HL-60/S4 treated with retinoic acid at 250 ng/mL for 4 days and 3 days (cell line): ENCODE measurements around the gene KLK1.
"Not testable (repeated sequence)": the region's sequence is repeated elsewhere in the genome, so short reads cannot be mapped to it uniquely, and the experiment has no call there.

Source experiments
- in situ Hi-C: fragments of 300-500 bp; cut with MboI; formaldehyde crosslinking; loops from 2 replicates; pipeline ENCODE4 v1.7.0; 2022; ENCODE audit warnings: low sequenced_read_pairs

The KLK1 gene

DNA sequence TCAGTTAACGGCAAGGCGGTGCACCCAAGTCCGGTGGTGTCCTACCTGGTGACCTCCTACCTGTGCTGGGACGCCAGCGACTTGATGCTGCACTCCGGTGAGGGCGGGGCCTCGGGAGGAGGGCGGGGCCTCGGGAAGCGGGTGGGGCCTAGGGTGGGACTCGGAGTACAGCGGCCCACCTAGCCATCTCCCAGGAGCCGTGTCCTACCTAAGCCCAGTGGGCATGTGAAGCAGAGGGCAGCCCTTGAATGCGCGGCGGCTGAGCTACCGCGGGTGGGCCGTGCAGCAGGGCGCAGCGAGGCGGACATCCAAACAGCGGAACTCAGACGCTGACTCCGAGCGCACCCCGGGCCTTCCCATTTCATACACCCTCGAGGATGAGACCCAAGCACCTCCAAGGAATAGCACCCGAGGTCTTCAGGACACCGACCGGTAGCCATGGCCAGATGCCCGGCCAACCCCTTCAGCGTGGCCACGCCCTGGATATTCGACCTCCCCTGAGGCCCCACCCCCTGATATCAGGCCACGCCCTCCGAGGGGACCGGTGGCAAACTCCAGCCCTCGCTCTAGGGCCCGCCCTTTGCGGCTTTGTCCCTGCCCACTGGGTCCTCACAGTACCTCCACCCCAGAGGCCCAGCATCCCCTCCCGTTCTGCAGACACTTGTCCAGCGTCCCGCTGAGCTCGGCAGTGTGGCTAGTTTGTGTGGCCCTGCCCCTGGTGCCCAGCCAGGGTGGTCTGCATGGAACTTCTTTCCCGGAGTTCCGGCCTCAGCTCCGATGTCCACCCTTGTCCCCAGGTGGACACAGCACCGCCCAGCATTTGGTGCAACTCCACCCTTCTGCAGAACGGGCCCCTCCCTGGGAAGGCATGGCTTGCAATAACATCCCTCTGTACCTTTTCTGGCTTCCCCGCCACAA lies 5.4 kb downstream of the KLK1 start:
- in situ Hi-C loops, result no loop called here

- in situ Hi-C loops, result no loop called here
These were observed 8.1 kb downstream of the KLK1 start for GRCh38 chr19:50815439-50815838.

- in situ Hi-C loops, result no loop called here
These were observed 8.7 kb downstream of the KLK1 start for GRCh38 chr19:50814883-50815282.

DNA sequence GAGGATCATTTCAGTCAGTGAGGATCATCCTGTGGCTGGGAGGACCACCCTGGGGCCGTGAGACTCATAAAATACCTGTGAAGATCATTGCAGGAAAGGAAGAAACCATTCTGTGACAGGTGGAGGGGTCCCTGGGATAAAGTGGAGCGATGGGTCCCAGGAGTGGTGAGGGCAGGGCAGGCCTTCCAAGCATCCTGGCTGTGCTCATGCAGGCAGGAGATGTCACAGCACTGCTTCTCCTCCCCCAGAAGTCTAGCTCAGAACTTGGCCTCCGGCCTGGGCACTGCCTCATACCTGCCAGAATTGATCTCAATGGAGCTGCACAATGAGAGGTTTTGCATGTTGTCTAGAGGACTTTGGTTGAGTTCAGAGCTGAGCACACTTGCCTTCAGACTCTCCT lies 11.1 kb downstream of the KLK1 start:
- in situ Hi-C loops, result no loop called here

- in situ Hi-C loops, result not testable (repeated sequence)
These were observed 11.9 kb downstream of the KLK1 start for GRCh38 chr19:50811622-50812238.

DNA sequence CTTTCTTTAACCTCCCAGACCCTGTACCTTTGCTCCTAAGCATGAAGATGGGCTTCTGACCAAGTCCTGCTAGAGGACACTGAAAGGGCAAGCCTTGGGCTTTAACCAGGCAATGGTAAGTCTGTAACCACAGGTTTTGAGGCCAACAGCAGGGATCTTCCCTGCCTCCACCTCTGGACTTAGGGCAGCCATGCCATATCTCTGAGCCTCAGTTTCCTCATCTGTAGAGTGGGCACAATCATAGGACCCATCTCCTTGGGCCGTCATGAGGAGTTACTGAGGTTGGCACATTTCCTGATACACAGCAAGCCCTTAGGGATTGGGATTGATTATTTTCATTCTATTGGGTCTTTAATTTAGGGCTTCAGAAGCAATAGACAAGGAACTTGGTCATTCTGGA lies 14.7 kb downstream of the KLK1 start:
- in situ Hi-C loops, result no loop called here

DNA sequence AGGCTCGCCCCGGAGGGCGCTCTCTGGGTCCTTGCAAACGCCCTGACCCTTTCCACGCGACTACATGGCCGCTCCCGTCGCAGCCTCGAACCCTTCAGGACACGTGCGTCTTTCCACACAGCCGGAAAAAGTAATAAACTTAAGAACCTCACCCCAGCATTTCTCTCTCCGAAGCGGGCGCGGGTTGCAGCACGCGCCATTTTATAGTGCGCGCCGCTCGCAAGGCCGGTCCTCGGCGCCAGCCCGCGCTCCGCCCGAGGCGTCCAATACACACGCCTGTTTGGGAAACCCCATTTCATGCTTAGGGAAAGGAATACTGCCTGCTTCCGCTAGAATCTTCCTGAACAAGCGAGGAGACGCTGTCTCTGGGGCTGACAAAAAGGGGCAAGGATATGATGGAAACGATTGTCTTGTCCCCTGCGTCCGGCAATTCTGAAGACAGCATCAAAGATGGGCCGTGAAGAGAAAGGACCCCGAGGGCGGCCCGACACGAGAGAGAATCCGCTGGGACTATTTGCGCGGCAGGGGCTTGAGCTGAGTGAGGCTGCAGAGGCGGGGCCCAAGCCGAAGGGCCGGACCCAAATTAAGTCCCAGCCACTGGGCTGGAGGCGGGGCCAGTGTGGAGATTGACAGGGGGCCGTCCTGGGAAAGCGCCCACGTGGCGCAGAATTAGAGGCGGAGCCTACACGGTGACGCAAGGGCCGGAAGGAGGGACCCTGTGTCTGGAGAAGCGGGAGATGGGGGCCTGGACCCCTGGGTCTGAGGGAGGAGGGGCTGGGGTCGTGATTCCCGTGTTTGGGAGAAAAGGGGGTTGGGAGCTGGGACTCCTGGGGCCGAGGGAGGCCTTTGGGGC lies 18.9 kb downstream of the KLK1 start:
- in situ Hi-C loops, result no loop called here

DNA sequence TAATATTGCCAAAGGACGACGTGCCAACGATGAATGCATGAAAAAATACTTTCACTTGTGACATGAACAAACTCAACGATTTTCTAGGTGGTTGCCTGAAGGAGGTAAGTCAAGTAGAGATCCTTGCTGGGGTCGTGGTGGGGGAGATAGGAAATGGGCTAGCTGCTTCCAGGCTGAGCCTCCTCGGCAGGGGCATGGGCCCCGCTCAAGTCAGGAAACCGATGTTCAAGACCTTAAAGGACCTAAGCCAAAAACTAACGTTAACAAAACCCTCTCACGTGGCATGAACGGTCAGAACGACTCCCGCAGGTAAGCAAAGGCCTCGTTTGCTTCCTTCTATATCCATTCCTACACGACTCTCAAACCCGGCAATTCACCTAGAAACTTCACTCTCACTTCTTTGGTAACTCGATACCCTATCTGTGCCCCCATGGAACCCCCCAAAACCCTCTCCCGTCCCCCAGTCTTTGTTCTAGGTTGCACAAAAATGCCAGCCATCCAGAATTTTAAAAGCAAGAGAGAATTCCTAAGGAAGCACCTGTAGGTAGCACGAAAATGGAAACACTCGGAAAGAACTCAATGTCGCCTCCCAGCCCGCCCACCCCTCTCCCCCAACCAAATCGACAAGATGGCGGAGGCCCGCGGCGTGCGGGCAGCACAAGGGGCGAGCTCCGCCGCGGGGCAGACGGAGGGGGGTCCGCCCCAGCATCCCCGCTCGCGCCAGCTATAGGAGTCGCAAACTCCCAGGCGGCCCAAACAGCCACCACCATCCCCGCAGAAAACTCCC lies 19.8 kb downstream of the KLK1 start:
- in situ Hi-C loops, result no loop called here

DNA sequence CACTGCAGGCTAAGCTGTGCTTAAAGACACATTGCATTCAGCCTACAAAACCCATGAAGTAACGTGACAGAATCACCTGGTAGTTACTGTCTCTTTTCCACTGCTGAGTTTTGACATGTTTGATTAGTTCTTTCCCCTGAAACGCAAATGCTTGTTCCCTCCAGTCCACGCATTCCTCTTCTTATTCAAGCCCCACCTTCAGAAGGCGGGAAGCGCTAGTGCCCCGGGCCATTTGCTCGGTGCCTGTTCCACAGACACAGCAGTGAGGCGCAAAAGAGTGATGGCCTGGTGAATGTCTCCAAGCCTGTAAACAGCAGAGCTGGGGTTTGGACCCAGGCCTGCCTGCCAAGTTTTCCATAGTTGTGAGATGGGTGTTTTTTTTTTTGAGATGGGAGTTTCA lies 22.5 kb downstream of the KLK1 start:
- in situ Hi-C loops, result no loop called here

DNA sequence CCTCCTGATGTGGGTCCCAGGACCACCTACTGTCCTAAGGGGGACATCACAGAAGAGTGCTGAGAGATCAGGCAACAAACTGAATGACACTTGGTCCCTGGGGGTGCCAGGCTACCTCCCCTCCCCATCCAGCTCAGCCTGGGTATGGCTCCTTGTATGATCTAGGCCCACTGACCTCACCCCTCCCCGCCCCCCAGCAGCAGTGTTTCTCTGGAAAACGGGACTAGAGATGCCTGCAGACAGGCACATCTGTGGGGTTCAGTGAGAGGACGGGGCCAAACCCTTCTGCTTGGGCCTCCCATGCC lies 24.1 kb downstream of the KLK1 start:
- in situ Hi-C loops, result no loop called here

DNA sequence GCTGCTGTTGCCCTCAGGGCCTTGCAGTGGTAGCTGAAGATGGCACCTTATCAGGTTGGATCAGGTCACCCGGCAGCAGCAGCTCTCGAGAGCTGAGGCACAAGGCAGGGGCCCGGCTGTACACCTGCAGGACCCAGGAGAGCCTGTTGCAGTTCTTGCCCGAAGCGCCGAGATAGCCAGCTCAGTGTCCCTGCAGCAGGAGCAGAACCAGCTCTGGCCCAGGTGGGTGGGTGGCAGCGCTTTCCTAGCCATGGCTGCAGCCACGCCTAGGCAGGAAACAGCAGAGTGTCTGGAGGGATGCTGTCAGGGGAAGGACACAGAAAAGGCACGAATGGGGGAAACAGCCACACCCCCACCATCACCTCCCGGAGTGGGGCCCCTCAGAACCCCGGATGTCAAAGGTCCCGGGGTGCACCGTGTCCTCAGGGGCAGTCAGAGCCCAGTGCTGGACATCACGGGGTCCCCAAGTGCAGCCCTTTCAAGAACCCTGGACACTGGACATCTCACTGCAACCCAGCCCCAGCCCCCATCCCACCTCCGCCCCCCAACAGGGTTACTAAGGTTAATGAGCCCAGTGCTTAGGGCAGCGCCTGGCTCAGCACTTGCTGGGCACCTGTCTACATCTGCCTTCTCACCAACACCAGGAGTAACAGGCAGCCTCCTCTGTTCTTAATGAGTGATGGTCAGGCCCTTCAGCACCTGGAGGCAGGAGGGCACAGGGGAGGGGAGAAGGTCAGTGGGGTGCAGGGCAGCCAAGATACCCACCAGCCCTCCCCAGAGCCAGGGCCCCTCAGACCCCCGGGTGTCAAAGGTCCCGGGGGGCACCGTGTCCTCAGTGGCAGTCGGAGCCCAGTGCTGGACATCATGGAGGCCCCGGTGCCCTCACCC lies 24.7 kb downstream of the KLK1 start:
- in situ Hi-C loops, result no loop called here

GRCh38 chr19:50797781-50798658 lies 25.6 kb downstream of the KLK1 start:
- in situ Hi-C loops, result no loop called here

DNA sequence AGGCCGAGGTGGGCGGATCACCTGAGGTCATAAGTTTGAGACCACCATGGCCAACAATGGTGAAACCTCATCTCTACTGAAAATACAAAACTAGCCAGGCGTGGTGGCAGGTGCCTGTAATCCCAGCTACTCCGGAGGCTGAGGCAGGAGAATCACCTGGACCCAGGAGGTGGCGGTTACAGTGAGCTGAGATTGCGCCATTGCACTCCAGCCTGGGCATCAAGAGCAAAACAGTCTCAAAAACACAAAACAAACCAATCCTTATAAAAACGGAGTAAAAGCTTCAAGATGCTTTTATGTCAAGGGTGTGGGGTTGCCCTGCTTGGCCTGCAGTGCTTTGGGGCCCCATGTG lies 26.2 kb downstream of the KLK1 start:
- in situ Hi-C loops, result no loop called here

GRCh38 chr19:50796634-50797428 lies 26.8 kb downstream of the KLK1 start:
- in situ Hi-C loops, result no loop called here

DNA sequence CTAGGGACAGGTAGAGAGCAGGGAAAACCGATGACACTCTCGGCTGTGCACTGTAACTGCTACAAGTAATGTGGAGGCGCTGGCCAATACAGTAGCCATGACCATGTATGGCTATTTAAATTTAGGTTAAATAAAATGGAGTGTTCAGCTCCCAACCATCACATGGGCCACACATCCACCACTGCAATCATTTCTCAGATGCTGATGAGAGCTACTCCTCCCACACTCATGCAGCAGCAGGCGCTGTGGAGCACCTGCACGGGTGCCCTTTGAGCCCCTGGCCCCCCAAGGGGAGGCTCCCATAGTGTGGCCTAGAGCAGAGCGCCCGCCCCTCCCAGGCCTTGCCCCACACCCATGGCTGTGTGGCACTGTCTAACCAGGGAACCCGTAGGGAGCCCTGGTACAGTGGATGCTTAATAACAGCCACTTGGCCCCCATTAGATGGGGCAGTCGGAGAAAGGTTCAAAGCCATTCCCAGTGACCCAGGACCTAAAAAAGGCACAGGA lies 27.4 kb downstream of the KLK1 start:
- in situ Hi-C loops, result no loop called here

- in situ Hi-C loops, result no loop called here
These were observed 27.9 kb downstream of the KLK1 start for GRCh38 chr19:50795664-50796073.

GRCh38 chr19:50794876-50795663 lies 28.5 kb downstream of the KLK1 start:
- in situ Hi-C loops, result no loop called here
